ENCODE results near the gene PLEKHM3.
"Not testable (repeated sequence)": the region's sequence is repeated elsewhere in the genome, so short reads cannot be mapped to it uniquely, and the experiment has no call there.

The PLEKHM3 gene

GRCh38 chr2:207825045-207825954, 200.0 kb downstream of the PLEKHM3 start:
- DNase-seq (ENCODE audit: low read depth): no peak

GRCh38 chr2:207823865-207824264, 201.5 kb downstream of the PLEKHM3 start:
- DNase-seq (ENCODE audit: low read depth): no peak

- no peak for DNase-seq (ENCODE audit: low read depth)
Measured at GRCh38 chr2:207819839-207820784, 205.2 kb downstream of the PLEKHM3 start.

- no peak for DNase-seq (ENCODE audit: low read depth)
Measured at GRCh38 chr2:207819021-207819797, 206.1 kb downstream of the PLEKHM3 start.

GRCh38 chr2:207816546-207816945, 208.8 kb downstream of the PLEKHM3 start:
- no peak for DNase-seq (ENCODE audit: low read depth)

- DNase-seq (ENCODE audit: low read depth): no peak
Measured at GRCh38 chr2:207815254-207815653, 210.1 kb downstream of the PLEKHM3 start.

- DNase-seq (ENCODE audit: low read depth): no peak
Measured at GRCh38 chr2:207813942-207814341, 211.4 kb downstream of the PLEKHM3 start.

GRCh38 chr2:207813221-207813916, 212.0 kb downstream of the PLEKHM3 start:
- no peak for DNase-seq (ENCODE audit: low read depth)

GRCh38 chr2:207812726-207813080, 212.6 kb downstream of the PLEKHM3 start:
- no peak for DNase-seq (ENCODE audit: low read depth)

GRCh38 chr2:207812058-207812725, 213.1 kb downstream of the PLEKHM3 start:
- no peak for DNase-seq (ENCODE audit: low read depth)

GRCh38 chr2:207811658-207812057, 213.7 kb downstream of the PLEKHM3 start:
- DNase-seq (ENCODE audit: low read depth): not testable (repeated sequence)

- no peak for DNase-seq (ENCODE audit: low read depth)
Measured at GRCh38 chr2:207810200-207810788, 215.0 kb downstream of the PLEKHM3 start.

- DNase-seq (ENCODE audit: low read depth): no peak
Measured at GRCh38 chr2:207808119-207808518, 217.2 kb downstream of the PLEKHM3 start.

- no peak for DNase-seq (ENCODE audit: low read depth)
Measured at GRCh38 chr2:207807516-207807915, 217.8 kb downstream of the PLEKHM3 start.

- no peak for DNase-seq (ENCODE audit: low read depth)
Measured at GRCh38 chr2:207805566-207806226, 219.6 kb downstream of the PLEKHM3 start.

- DNase-seq (ENCODE audit: low read depth): no peak
Measured at GRCh38 chr2:207802650-207803049, 222.7 kb downstream of the PLEKHM3 start.

- DNase-seq (ENCODE audit: low read depth): no peak
Measured at GRCh38 chr2:207801259-207801658, 224.1 kb downstream of the PLEKHM3 start.

- no peak for DNase-seq (ENCODE audit: low read depth)
Measured at GRCh38 chr2:207796585-207797350, 228.6 kb downstream of the PLEKHM3 start.

GRCh38 chr2:207792244-207792785, 233.0 kb downstream of the PLEKHM3 start:
- DNase-seq (ENCODE audit: low read depth): no peak

Data from stimulated activated CD8-positive, alpha-beta memory T cell treated with anti-CD3 and anti-CD28 coated beads, Interleukin-12 subunit alpha, Interleukin-12 subunit beta, amount 100 ng/mL, for 1 hour (primary cell).